Measurements from ENCODE around the gene NANOGP8. TPM values are rescaled to one million over a fixed set of nuclear protein-coding genes. Genes with fewer than 3 reads are reported as not detected.

NANOGP8 gene
- total and polyA plus RNA-seq, 7 experiments from 2014 or later = not detected

DNA sequence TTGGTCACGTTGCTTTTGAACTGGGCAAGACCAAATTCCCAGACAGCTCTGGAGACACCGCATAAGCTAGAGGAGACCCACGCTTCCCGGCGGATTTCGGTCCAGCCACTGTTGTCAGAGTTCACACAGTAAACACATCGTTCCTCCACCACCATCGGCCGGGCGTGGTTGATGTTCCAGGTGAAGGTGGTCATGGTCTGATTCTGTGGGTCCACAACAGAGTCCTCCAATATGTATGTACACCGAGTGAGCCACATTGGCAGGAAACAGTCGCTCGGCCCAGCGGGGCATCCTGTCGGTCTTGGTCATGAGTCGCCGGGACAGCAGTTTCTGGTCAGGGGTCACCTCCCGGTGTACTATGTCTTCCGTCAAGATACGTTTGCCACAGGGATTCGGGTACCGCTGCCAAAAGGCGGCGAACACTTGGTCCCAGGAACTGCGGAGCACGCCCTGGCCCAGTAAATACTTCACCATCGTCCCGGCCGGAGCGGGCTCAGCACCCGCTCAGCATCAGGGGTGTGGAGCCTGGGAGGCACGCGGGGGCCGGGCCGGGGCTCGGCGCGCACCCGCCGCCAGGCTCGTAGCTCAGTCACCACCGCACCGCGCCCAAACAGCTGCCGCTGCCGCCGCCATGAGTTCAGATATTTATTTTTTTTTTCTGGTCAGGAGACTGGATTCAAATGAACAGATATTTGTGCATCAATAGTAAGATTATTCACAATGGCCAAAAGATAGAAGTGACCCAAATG lies 36.7 kb upstream of the NANOGP8 start:
- H3K36me3 ChIP-seq (ENCODE audit: control insufficient read depth in 2 of 3, insufficient read depth in 3 of 3, low read length in 3 of 3) = no peaks in the 10 kb centered on the region
- Mint-ChIP-seq H3K9me3 (peaks cover 0 to 11% (median 0%) of the 10 kb centered on the region in 11 donors), H3K4me3 (no peak overlapping the region), H3K27me3 (peaks cover 0 to 9% (median 0%) of the 10 kb centered on the region in 5 donors), H3K27ac (no peak overlapping the region), H3K36me3 (peaks cover 0 to 8% (median 5%) of the 10 kb centered on the region in 5 donors), H3K4me1 (no peaks in the 10 kb centered on the region)
- no peaks in the 10 kb centered on the region for H3K27me3 ChIP-seq (ENCODE audit: control insufficient read depth in 2 of 2, insufficient read depth in 2 of 2, low read length in 2 of 2)
- H3K4me1 ChIP-seq (ENCODE audit: control insufficient read depth in 2 of 2, insufficient read depth in 2 of 2, low read length in 2 of 2) = no peaks in the 10 kb centered on the region
- DNase-seq (no peak), ATAC-seq (no peak)
- CTCF ChIA-PET = no interaction called here
- no peak overlapping the region for H3K4me3 ChIP-seq (ENCODE audit: low read length)
- no peaks in the 10 kb centered on the region for H3K9me3 ChIP-seq (ENCODE audit: control insufficient read depth in 2 of 3, low read length in 3 of 3)
- intact Hi-C loops (cut with micrococcal nuclease) = no loop called here
- H3K27ac ChIP-seq (ENCODE audit: low read depth, low read length) = no peak overlapping the region
- POLR2A ChIA-PET = no interaction called here

GRCh38 chr15:35120173-35120572 lies 35.1 kb upstream of the NANOGP8 start:
- POLR2A ChIA-PET = no interaction called here
- no peak for ATAC-seq
- Mint-ChIP-seq H3K4me1 (no peaks in the 10 kb centered on the region), H3K27ac (no peak overlapping the region), H3K9me3 (peaks cover 0 to 3% (median 0%) of the 10 kb centered on the region in 11 donors), H3K27me3 (peaks cover 0 to 9% (median 0%) of the 10 kb centered on the region in 5 donors), H3K4me3 (no peak overlapping the region), H3K36me3 (peaks cover 0 to 8% (median 5%) of the 10 kb centered on the region in 5 donors)
- DNase-seq = no peak
- CTCF ChIA-PET = no interaction called here
- Histone ChIP-seq H3K27ac (ENCODE audit: low read depth, low read length) (no peak overlapping the region), H3K4me3 (ENCODE audit: low read length) (no peak overlapping the region), H3K27me3 (ENCODE audit: control insufficient read depth in 2 of 2, insufficient read depth in 2 of 2, low read length in 2 of 2) (no peaks in the 10 kb centered on the region), H3K9me3 (ENCODE audit: control insufficient read depth in 2 of 3, low read length in 3 of 3) (no peaks in the 10 kb centered on the region), H3K4me1 (ENCODE audit: control insufficient read depth in 2 of 2, insufficient read depth in 2 of 2, low read length in 2 of 2) (no peaks in the 10 kb centered on the region), H3K36me3 (ENCODE audit: control insufficient read depth in 2 of 3, insufficient read depth in 3 of 3, low read length in 3 of 3) (no peaks in the 10 kb centered on the region)
- intact Hi-C loops (cut with micrococcal nuclease) = no loop called here

DNA sequence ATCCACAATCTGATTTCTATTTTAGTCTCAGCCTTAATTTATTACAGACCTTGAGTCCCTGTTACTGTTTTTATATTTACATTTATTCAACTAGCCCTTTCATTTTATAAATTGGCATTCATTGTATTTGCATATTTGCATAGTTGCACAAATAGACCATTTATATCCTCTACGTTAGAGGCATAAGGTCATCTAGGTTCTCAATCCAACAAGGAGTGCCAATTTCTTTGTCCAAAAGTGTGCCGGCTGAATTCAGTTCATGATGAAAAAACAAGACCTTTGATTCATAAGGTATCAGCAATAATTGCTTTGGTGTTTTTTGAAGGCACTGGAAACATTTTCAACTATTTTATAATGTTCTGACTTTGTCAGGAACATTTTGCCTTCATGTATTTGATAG lies 33.9 kb upstream of the NANOGP8 start:
- H3K9me3 Mint-ChIP-seq = no peaks in the 10 kb centered on the region
- H3K36me3 ChIP-seq (ENCODE audit: control insufficient read depth in 2 of 3, insufficient read depth in 3 of 3, low read length in 3 of 3) = no peaks in the 10 kb centered on the region
- H3K27me3 ChIP-seq (ENCODE audit: control insufficient read depth in 2 of 2, insufficient read depth in 2 of 2, low read length in 2 of 2) = no peaks in the 10 kb centered on the region
- ATAC-seq (no peak), DNase-seq (no peak)
- no peaks in the 10 kb centered on the region for H3K9me3 ChIP-seq (ENCODE audit: control insufficient read depth in 2 of 3, low read length in 3 of 3)
- peaks cover 0 to 8% (median 5%) of the 10 kb centered on the region in 5 donors for H3K36me3 Mint-ChIP-seq
- CTCF ChIA-PET = no interaction called here
- H3K4me1 Mint-ChIP-seq = no peaks in the 10 kb centered on the region
- H3K4me3 Mint-ChIP-seq = no peak overlapping the region
- H3K27ac ChIP-seq (ENCODE audit: low read depth, low read length) = no peak overlapping the region
- H3K4me1 ChIP-seq (ENCODE audit: control insufficient read depth in 2 of 2, insufficient read depth in 2 of 2, low read length in 2 of 2) = no peaks in the 10 kb centered on the region
- no peak overlapping the region for H3K27ac Mint-ChIP-seq
- no peak overlapping the region for H3K4me3 ChIP-seq (ENCODE audit: low read length)
- POLR2A ChIA-PET = no interaction called here
- H3K27me3 Mint-ChIP-seq = peaks cover 0 to 6% (median 0%) of the 10 kb centered on the region in 5 donors
- intact Hi-C loops (cut with micrococcal nuclease) = no loop called here

GRCh38 chr15:35117543-35118265 lies 32.6 kb upstream of the NANOGP8 start:
- no peak overlapping the region for H3K4me3 ChIP-seq (ENCODE audit: low read length)
- CTCF ChIA-PET = no interaction called here
- Mint-ChIP-seq H3K4me3 (no peak overlapping the region), H3K27ac (no peak overlapping the region), H3K36me3 (peaks cover 0 to 8% (median 4%) of the 10 kb centered on the region in 5 donors), H3K9me3 (no peaks in the 10 kb centered on the region), H3K27me3 (peaks cover 0 to 4% (median 0%) of the 10 kb centered on the region in 5 donors), H3K4me1 (no peaks in the 10 kb centered on the region)
- DNase-seq (no peak), ATAC-seq (no peak)
- H3K27ac ChIP-seq (ENCODE audit: low read depth, low read length) = no peak overlapping the region
- no peaks in the 10 kb centered on the region for H3K36me3 ChIP-seq (ENCODE audit: control insufficient read depth in 2 of 3, insufficient read depth in 3 of 3, low read length in 3 of 3)
- intact Hi-C loops (cut with micrococcal nuclease) = no loop called here
- H3K9me3 ChIP-seq (ENCODE audit: control insufficient read depth in 2 of 3, low read length in 3 of 3) = no peaks in the 10 kb centered on the region
- no peaks in the 10 kb centered on the region for H3K4me1 ChIP-seq (ENCODE audit: control insufficient read depth in 2 of 2, insufficient read depth in 2 of 2, low read length in 2 of 2)
- H3K27me3 ChIP-seq (ENCODE audit: control insufficient read depth in 2 of 2, insufficient read depth in 2 of 2, low read length in 2 of 2) = no peaks in the 10 kb centered on the region
- POLR2A ChIA-PET = no interaction called here

- ChIA-PET POLR2A (no interaction called here), CTCF (no interaction called here)
- no peaks in the 10 kb centered on the region for H3K4me1 ChIP-seq (ENCODE audit: control insufficient read depth in 2 of 2, insufficient read depth in 2 of 2, low read length in 2 of 2)
- H3K27ac Mint-ChIP-seq = no peak overlapping the region
- H3K9me3 Mint-ChIP-seq = no peaks in the 10 kb centered on the region
- no peaks in the 10 kb centered on the region for H3K9me3 ChIP-seq (ENCODE audit: control insufficient read depth in 2 of 3, low read length in 3 of 3)
- ATAC-seq (no peak), DNase-seq (no peak)
- peaks cover 0 to 4% (median 0%) of the 10 kb centered on the region in 5 donors for H3K27me3 Mint-ChIP-seq
- no peaks in the 10 kb centered on the region for H3K27me3 ChIP-seq (ENCODE audit: control insufficient read depth in 2 of 2, insufficient read depth in 2 of 2, low read length in 2 of 2)
- H3K36me3 ChIP-seq (ENCODE audit: control insufficient read depth in 2 of 3, insufficient read depth in 3 of 3, low read length in 3 of 3) = no peaks in the 10 kb centered on the region
- intact Hi-C loops (cut with micrococcal nuclease) = no loop called here
- no peak overlapping the region for H3K27ac ChIP-seq (ENCODE audit: low read depth, low read length)
- H3K4me1 Mint-ChIP-seq = no peaks in the 10 kb centered on the region
- H3K4me3 Mint-ChIP-seq = no peak overlapping the region
- no peak overlapping the region for H3K4me3 ChIP-seq (ENCODE audit: low read length)
- peaks cover 0 to 4% (median 0%) of the 10 kb centered on the region in 5 donors for H3K36me3 Mint-ChIP-seq
Observed at GRCh38 chr15:35115155-35115725, 30.1 kb upstream of the NANOGP8 start.

DNA sequence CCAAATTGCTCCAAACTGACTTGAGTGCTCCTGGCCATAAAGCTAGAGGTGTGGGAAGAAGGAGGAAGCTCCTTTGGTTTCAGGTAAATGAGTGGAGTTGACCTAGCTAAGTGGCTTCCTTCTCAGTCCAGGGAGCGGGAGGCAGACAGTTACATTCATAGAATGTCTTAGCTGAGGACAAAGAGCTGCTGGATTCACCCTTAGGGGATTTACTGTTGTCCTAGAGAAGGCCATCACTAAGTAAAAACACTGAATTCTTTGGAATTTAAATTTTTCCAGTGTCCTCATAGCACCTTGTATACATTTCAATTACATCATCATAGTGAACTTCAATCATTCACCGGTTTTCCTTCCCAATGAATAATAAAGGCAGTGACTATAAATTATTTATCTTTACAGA lies 27.3 kb upstream of the NANOGP8 start:
- no peak overlapping the region for H3K4me3 Mint-ChIP-seq
- POLR2A ChIA-PET = no interaction called here
- H3K27me3 Mint-ChIP-seq = peaks cover 0 to 3% (median 0%) of the 10 kb centered on the region in 5 donors
- Histone ChIP-seq H3K27ac (ENCODE audit: low read depth, low read length) (no peak overlapping the region), H3K4me3 (ENCODE audit: low read length) (no peak overlapping the region), H3K9me3 (ENCODE audit: control insufficient read depth in 2 of 3, low read length in 3 of 3) (no peaks in the 10 kb centered on the region), H3K4me1 (ENCODE audit: control insufficient read depth in 2 of 2, insufficient read depth in 2 of 2, low read length in 2 of 2) (no peaks in the 10 kb centered on the region), H3K36me3 (ENCODE audit: control insufficient read depth in 2 of 3, insufficient read depth in 3 of 3, low read length in 3 of 3) (no peaks in the 10 kb centered on the region), H3K27me3 (ENCODE audit: control insufficient read depth in 2 of 2, insufficient read depth in 2 of 2, low read length in 2 of 2) (no peaks in the 10 kb centered on the region)
- H3K4me1 Mint-ChIP-seq = no peaks in the 10 kb centered on the region
- CTCF ChIA-PET = no interaction called here
- no peaks in the 10 kb centered on the region for H3K36me3 Mint-ChIP-seq
- DNase-seq (no peak), ATAC-seq (no peak)
- H3K9me3 Mint-ChIP-seq = no peaks in the 10 kb centered on the region
- intact Hi-C loops (cut with micrococcal nuclease) = no loop called here
- H3K27ac Mint-ChIP-seq = no peak overlapping the region

Data from naive thymus-derived CD4-positive, alpha-beta T cell (primary cell).